Measurements from ENCODE around the gene HIP1R. TPM values are rescaled to one million over a fixed set of nuclear protein-coding genes. Genes with fewer than 3 reads are reported as not detected.
"Not testable (repeated sequence)": the region's sequence is repeated elsewhere in the genome, so short reads cannot be mapped to it uniquely, and the experiment has no call there.

HIP1R gene
- total and polyA plus RNA-seq, 2 donors = 23.8 to 49.0 TPM

- H3K9me3 ChIP-seq (ENCODE audit: control insufficient read depth in 2 of 2, insufficient read depth in 1 of 2, low read length in 1 of 2) = no peaks in the 10 kb centered on the region
- H3K36me3 ChIP-seq (ENCODE audit: control insufficient read depth in 2 of 2, insufficient read depth in 2 of 2, low read length in 1 of 2) = peaks cover 14 to 22% of the 10 kb centered on the region in 2 donors
- no peak overlapping the region for H3K4me3 ChIP-seq (ENCODE audit: low read length in 2 of 2)
- H3K4me1 ChIP-seq (ENCODE audit: control insufficient read depth in 2 of 2, insufficient read depth in 2 of 2, low read length in 2 of 2) = peaks cover 33 to 75% of the 10 kb centered on the region in 2 donors
- DNase-seq (ENCODE audit: low read depth in 6 of 9, low spot score in 9 of 9) = peak in 2 of 9 donors; percentile 65 to 79
- whole genome bisulfite sequencing = 46% methylated on average over 12 of the region's 12 CpGs
- no peak overlapping the region for H3K27ac ChIP-seq (ENCODE audit: low read depth in 1 of 2, low read length in 1 of 2)
- H3K27me3 ChIP-seq (ENCODE audit: control insufficient read depth in 2 of 2, insufficient read depth in 1 of 2, low read length in 1 of 2) = no peaks in the 10 kb centered on the region
Observed at GRCh38 chr12:122874081-122874480, 38.8 kb downstream of the HIP1R start.

GRCh38 chr12:122875590-122876220 is 40.4 kb downstream of the HIP1R start:
- DNase-seq (ENCODE audit: low read depth in 6 of 9, low spot score in 9 of 9) = no peak
- WGBS = 81% methylated on average over 7 of the region's 7 CpGs
- no peaks in the 10 kb centered on the region for H3K27me3 ChIP-seq (ENCODE audit: control insufficient read depth in 2 of 2, insufficient read depth in 1 of 2, low read length in 1 of 2)
- peaks cover 4 to 12% of the 10 kb centered on the region in 2 donors for H3K36me3 ChIP-seq (ENCODE audit: control insufficient read depth in 2 of 2, insufficient read depth in 2 of 2, low read length in 1 of 2)
- H3K4me1 ChIP-seq (ENCODE audit: control insufficient read depth in 2 of 2, insufficient read depth in 2 of 2, low read length in 2 of 2) = peaks cover 46 to 84% of the 10 kb centered on the region in 2 donors
- peak overlapping the region in 1 of 2 donors; percentile 30 for H3K27ac ChIP-seq (ENCODE audit: low read depth in 1 of 2, low read length in 1 of 2)
- H3K4me3 ChIP-seq (ENCODE audit: low read length in 2 of 2) = no peak overlapping the region
- H3K9me3 ChIP-seq (ENCODE audit: control insufficient read depth in 2 of 2, insufficient read depth in 1 of 2, low read length in 1 of 2) = no peaks in the 10 kb centered on the region

- not testable (repeated sequence) for H3K36me3 ChIP-seq (ENCODE audit: control insufficient read depth in 2 of 2, insufficient read depth in 2 of 2, low read length in 1 of 2); H3K4me3 ChIP-seq (ENCODE audit: low read length in 2 of 2); H3K27me3 ChIP-seq (ENCODE audit: control insufficient read depth in 2 of 2, insufficient read depth in 1 of 2, low read length in 1 of 2); H3K27ac ChIP-seq (ENCODE audit: low read depth in 1 of 2, low read length in 1 of 2); H3K9me3 ChIP-seq (ENCODE audit: control insufficient read depth in 2 of 2, insufficient read depth in 1 of 2, low read length in 1 of 2); DNase-seq (ENCODE audit: low read depth in 6 of 9, low spot score in 9 of 9)
- 98% methylated on average over 5 of the region's 5 CpGs for WGBS
- H3K4me1 ChIP-seq (ENCODE audit: control insufficient read depth in 2 of 2, insufficient read depth in 2 of 2, low read length in 2 of 2) = peaks cover 50 to 84% of the 10 kb centered on the region in 2 donors
Observed at GRCh38 chr12:122876281-122876680, 41.0 kb downstream of the HIP1R start.

DNA sequence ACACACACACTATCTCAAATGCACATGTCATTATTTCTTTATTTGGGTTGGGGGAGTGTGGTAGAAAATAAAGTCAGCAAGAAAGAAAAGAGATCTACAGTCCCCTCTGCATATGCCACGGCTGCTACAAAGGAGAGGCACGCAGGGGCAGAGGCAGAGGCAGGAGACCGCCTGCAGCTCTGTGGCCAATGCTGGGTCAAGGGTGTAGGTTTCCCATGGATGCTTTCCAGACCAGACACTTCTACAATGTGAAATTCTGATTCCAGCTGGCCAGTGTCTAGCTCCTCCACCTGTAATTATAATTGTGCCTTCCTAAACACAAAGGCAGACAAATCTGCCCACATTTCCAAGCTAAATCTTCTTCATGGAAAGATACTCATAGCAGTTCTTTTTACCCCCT is 41.5 kb downstream of the HIP1R start:
- WGBS = 99% methylated on average over 3 of the region's 3 CpGs
- no peak for DNase-seq (ENCODE audit: low read depth in 6 of 9, low spot score in 9 of 9)
- H3K27ac ChIP-seq (ENCODE audit: low read depth in 1 of 2, low read length in 1 of 2) = no peak overlapping the region

GRCh38 chr12:122878780-122879612 is 43.7 kb downstream of the HIP1R start:
- Histone ChIP-seq H3K4me3 (ENCODE audit: low read length in 2 of 2) (no peak overlapping the region), H3K9me3 (ENCODE audit: control insufficient read depth in 2 of 2, insufficient read depth in 1 of 2, low read length in 1 of 2) (no peaks in the 10 kb centered on the region), H3K27me3 (ENCODE audit: control insufficient read depth in 2 of 2, insufficient read depth in 1 of 2, low read length in 1 of 2) (no peaks in the 10 kb centered on the region), H3K4me1 (ENCODE audit: control insufficient read depth in 2 of 2, insufficient read depth in 2 of 2, low read length in 2 of 2) (peaks cover 41 to 76% of the 10 kb centered on the region in 2 donors), H3K27ac (ENCODE audit: low read depth in 1 of 2, low read length in 1 of 2) (no peak overlapping the region), H3K36me3 (ENCODE audit: control insufficient read depth in 2 of 2, insufficient read depth in 2 of 2, low read length in 1 of 2) (peaks cover 4 to 6% of the 10 kb centered on the region in 2 donors)
- WGBS = 65% methylated on average over 17 of the region's 17 CpGs
- DNase-seq (ENCODE audit: low read depth in 6 of 9, low spot score in 9 of 9) = no peak

More for the DNA sequence above, 41.5 kb downstream of the HIP1R start:
- Histone ChIP-seq H3K36me3 (ENCODE audit: control insufficient read depth in 2 of 2, insufficient read depth in 2 of 2, low read length in 1 of 2) (peaks cover 4 to 6% of the 10 kb centered on the region in 2 donors), H3K9me3 (ENCODE audit: control insufficient read depth in 2 of 2, insufficient read depth in 1 of 2, low read length in 1 of 2) (no peaks in the 10 kb centered on the region), H3K4me3 (ENCODE audit: low read length in 2 of 2) (no peak overlapping the region), H3K4me1 (ENCODE audit: control insufficient read depth in 2 of 2, insufficient read depth in 2 of 2, low read length in 2 of 2) (peaks cover 48 to 84% of the 10 kb centered on the region in 2 donors), H3K27me3 (ENCODE audit: control insufficient read depth in 2 of 2, insufficient read depth in 1 of 2, low read length in 1 of 2) (no peaks in the 10 kb centered on the region)

DNA sequence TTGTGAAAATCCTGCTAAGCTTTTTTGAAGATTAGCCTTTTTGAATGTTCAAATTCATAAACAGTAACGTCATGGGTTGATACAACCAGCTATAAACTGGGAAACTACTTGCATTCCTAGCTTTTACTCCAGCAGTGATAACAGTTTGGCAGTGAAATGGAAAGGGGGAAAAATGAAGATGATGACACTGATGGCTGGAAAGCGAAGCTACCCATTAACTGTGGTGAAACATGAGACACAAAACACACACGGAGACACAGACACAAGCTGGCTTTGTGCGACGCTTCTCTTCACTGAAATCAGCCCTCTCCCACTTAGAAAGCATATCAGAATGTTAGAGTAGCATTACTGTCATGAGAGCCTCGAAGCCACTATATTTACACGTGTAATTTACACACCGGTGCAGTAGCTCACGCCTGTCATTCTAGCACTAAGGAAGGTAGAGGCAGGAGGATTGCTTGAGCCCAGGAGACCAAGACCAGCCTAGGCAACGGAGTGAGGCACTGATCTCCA is 45.0 kb downstream of the HIP1R start:
- Histone ChIP-seq H3K4me1 (ENCODE audit: control insufficient read depth in 2 of 2, insufficient read depth in 2 of 2, low read length in 2 of 2) (peaks cover 37 to 68% of the 10 kb centered on the region in 2 donors), H3K27ac (ENCODE audit: low read depth in 1 of 2, low read length in 1 of 2) (peak overlapping the region in 1 of 2 donors; percentile 78)

DNA sequence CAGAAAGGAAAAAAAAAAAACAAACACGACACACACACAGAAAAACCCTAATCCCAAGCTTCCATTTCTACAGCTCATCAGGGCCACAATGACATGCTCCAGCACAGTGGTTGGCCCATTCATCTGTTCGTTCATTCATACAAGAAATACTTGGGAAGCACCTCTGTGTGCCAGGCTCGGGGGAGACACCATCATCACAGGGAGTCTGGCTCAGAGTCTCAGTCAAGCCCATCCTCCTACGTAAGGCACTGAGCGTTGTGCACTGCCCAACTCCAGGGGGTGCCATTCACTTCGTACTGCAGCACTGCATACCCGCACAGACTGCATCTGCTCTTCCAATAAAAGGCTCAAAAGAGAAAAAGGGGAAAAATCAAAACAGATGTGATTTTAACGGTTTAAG is 45.4 kb downstream of the HIP1R start:
- peaks cover 4 to 6% of the 10 kb centered on the region in 2 donors for H3K36me3 ChIP-seq (ENCODE audit: control insufficient read depth in 2 of 2, insufficient read depth in 2 of 2, low read length in 1 of 2)
- H3K27me3 ChIP-seq (ENCODE audit: control insufficient read depth in 2 of 2, insufficient read depth in 1 of 2, low read length in 1 of 2) = no peaks in the 10 kb centered on the region
- DNase-seq (ENCODE audit: low read depth in 6 of 9, low spot score in 9 of 9) = peak in 1 of 9 donors; percentile 63
- peak overlapping the region; percentile 8 to 78 for H3K27ac ChIP-seq (ENCODE audit: low read depth in 1 of 2, low read length in 1 of 2)
- H3K9me3 ChIP-seq (ENCODE audit: control insufficient read depth in 2 of 2, insufficient read depth in 1 of 2, low read length in 1 of 2) = no peaks in the 10 kb centered on the region
- H3K4me1 ChIP-seq (ENCODE audit: control insufficient read depth in 2 of 2, insufficient read depth in 2 of 2, low read length in 2 of 2) = peaks cover 35 to 64% of the 10 kb centered on the region in 2 donors
- H3K4me3 ChIP-seq (ENCODE audit: low read length in 2 of 2) = no peak overlapping the region
- 57% methylated on average over 8 of the region's 8 CpGs for WGBS

More for the DNA sequence above, 45.0 kb downstream of the HIP1R start:
- 91% methylated on average over 10 of the region's 10 CpGs for WGBS
- H3K4me3 ChIP-seq (ENCODE audit: low read length in 2 of 2) = no peak overlapping the region
- no peaks in the 10 kb centered on the region for H3K9me3 ChIP-seq (ENCODE audit: control insufficient read depth in 2 of 2, insufficient read depth in 1 of 2, low read length in 1 of 2)
- H3K27me3 ChIP-seq (ENCODE audit: control insufficient read depth in 2 of 2, insufficient read depth in 1 of 2, low read length in 1 of 2) = no peaks in the 10 kb centered on the region
- no peak for DNase-seq (ENCODE audit: low read depth in 6 of 9, low spot score in 9 of 9)
- peaks cover 4 to 6% of the 10 kb centered on the region in 2 donors for H3K36me3 ChIP-seq (ENCODE audit: control insufficient read depth in 2 of 2, insufficient read depth in 2 of 2, low read length in 1 of 2)

DNA sequence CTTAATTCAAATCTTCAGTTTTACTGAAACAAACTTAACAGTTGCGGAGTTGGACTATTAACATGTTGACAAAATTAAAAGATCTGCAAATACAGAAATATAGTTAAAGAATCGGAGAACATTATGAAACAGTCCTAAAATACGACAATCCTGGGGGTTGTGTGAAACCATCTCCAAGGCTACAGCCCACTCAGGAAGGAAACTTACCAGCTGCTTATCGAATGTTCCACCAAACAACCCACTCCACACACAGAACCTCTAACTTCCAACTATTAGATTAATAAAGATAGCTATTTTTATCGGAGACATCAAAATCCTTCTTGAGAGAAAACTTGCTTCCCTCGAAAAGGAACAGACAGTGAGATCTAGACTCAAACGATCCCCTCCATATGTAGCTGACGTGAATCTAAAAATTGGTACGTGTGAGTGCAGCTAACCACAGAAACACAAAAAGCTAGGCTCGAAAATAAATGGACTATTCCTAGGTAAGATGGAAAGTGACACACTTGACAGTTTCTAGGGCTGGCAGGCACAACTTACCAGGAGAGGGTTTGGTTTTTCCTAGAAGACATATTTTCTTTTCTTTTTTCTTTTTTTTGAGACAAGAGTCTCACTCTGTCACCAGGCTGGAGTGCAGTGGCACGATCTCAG is 47.8 kb downstream of the HIP1R start:
- WGBS = 18% methylated on average over 11 of the region's 11 CpGs
- Histone ChIP-seq H3K27me3 (ENCODE audit: control insufficient read depth in 2 of 2, insufficient read depth in 1 of 2, low read length in 1 of 2) (no peaks in the 10 kb centered on the region), H3K4me3 (ENCODE audit: low read length in 2 of 2) (no peak overlapping the region), H3K36me3 (ENCODE audit: control insufficient read depth in 2 of 2, insufficient read depth in 2 of 2, low read length in 1 of 2) (peaks cover 4 to 6% of the 10 kb centered on the region in 2 donors), H3K4me1 (ENCODE audit: control insufficient read depth in 2 of 2, insufficient read depth in 2 of 2, low read length in 2 of 2) (peaks cover 52 to 72% of the 10 kb centered on the region in 2 donors), H3K27ac (ENCODE audit: low read depth in 1 of 2, low read length in 1 of 2) (peak overlapping the region in 1 of 2 donors; percentile 20), H3K9me3 (ENCODE audit: control insufficient read depth in 2 of 2, insufficient read depth in 1 of 2, low read length in 1 of 2) (no peaks in the 10 kb centered on the region)
- DNase-seq (ENCODE audit: low read depth in 6 of 9, low spot score in 9 of 9) = no peak
